Nucleus accumbens (tissue), 56 donors: ENCODE results near the gene ASXL2.
A peak's percentile ranks its signal among the peaks of the same experiment; 100 is the strongest.
"Not testable (repeated sequence)": the region's sequence is repeated elsewhere in the genome, so short reads cannot be mapped to it uniquely, and the experiment has no call there.

Source experiments
- DNase-seq, 56 donors: peaks; one replicate each; lab custom pipeline; 2025; lab: John Stamatoyannopoulos, UW

The ASXL2 gene

GRCh38 chr2:25742501-25742900, 135.8 kb downstream of the ASXL2 start:
- DNase-seq: no peak

GRCh38 chr2:25740810-25741381, 137.4 kb downstream of the ASXL2 start:
- no peak for DNase-seq

DNA sequence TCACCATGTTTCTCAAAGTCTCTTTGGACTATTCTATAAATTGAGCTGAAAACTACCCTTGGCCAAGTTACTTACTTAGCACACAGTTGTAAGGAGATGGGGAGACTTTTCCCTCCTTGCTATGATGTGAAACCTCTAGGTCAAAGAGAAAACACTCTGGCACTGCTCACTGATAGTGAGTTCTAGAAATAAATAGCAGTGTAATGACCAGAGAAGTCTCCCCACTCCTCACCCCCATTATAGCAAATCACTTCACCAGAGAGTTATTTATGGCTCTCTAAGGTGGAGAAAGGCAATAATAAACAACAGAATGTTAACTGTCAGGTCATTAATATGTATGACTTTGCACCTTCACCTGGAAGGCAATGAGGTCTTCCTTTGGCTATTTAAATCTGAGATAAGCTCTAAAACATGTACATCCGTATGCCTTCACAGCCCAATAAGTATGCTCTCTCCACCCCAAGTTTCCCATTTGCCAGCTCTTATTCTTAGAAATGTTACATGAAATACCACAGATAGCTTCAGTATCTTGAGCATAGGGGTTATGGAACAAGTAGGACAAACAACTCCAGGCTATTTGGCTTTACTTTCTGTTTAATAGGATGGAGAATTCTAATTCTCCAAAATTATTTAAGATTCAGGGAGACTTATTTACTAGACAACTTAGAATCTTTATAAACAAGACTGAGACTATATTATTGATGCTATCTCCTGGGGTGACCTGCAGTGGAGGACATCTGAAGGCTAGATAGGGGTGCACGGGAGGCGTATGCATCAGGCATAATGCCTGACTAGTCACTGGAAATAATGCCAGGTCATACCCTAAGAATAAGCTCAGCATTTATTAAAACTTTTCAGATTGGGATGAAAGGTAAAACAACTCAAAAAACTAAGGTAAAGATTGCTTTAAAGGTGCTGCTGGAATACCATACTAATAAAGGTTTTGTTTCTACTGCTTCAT, 139.6 kb downstream of the ASXL2 start:
- no peak for DNase-seq

GRCh38 chr2:25736899-25737515, 141.3 kb downstream of the ASXL2 start:
- DNase-seq: no peak

DNA sequence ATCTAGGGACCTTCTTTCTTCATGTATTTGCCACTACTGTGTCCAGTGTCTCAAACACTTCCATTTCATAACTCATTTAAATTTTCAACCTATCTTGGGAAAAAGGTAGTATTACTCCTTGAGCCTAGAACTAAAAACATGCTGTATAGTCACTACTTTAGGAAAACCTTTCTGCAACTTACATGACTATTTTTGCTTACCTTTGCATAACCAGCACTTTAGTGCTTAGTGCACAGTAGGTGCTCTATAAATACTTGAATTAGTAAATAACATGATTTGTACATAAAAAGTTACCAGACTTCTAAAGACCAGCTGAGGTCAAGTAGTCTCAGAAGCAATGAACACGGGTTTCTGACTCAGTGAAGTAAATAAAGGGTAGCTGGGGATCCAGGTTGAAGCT, 142.5 kb downstream of the ASXL2 start:
- DNase-seq: no peak

DNA sequence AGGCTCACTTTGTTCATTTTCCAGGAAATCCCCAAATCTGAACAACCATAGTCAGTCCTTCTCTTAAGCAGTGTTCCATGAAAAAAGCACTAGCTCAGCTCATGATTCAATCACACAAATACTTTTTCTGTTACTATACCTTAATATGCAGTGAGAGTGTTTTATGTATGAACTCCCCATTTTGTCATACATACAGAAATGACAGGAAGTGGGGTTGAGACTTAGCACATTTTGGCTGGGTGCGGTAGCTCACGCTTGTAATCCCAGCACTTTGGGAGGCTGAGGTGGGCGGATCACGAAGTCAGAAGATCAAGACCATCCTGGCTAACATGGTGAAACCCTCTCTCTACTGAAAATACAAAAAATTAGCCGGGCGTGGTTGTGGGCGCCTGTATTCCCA, 149.7 kb downstream of the ASXL2 start:
- DNase-seq: no peak

GRCh38 chr2:25726522-25726921, 151.8 kb downstream of the ASXL2 start:
- DNase-seq: no peak

DNA sequence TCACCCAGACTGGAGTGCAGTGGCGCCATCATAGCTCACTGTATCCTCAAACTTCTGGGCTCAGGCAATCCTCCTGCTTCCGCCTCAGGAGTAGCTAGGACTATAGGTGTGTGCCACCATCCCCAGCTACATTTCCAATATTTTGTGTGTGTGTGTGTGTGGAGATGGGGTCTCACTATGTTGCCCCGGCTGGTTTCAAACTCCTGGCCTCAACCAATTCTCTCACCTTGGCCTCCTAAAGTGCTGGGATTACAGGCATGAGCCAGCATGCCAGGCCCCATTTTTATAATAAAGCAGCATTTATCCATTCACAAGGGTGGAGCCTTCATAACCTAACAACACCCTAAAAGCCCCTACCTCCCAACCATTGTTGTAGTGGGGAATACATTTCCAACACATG, 152.4 kb downstream of the ASXL2 start:
- no peak for DNase-seq

- DNase-seq: no peak
These were observed 153.5 kb downstream of the ASXL2 start for GRCh38 chr2:25724756-25725155.

- no peak for DNase-seq
These were observed 156.1 kb downstream of the ASXL2 start for GRCh38 chr2:25722224-25722623.

DNA sequence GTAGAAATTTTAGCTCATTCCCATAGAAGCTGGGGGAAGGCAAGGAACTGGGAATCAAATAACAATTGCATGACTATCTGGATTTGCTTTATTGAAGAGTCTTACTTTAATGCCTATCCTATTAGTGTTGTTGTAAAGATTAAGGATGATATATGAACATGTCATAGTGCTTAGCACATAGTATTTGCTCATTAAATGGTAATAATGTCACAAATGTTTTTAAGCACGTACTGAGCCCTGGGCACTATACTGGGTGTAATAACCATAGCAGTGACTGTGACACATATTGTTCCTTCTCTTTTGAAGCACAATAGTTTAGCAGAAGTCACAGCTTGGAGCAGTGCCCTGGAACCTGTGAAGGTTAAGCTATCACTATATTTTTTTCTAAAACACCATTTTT, 157.7 kb downstream of the ASXL2 start:
- DNase-seq: no peak

- DNase-seq: no peak
These were observed 163.5 kb downstream of the ASXL2 start for GRCh38 chr2:25714740-25715139.

GRCh38 chr2:25712455-25712854, 165.8 kb downstream of the ASXL2 start:
- no peak for DNase-seq

GRCh38 chr2:25711675-25712354, 166.5 kb downstream of the ASXL2 start:
- DNase-seq: no peak

DNA sequence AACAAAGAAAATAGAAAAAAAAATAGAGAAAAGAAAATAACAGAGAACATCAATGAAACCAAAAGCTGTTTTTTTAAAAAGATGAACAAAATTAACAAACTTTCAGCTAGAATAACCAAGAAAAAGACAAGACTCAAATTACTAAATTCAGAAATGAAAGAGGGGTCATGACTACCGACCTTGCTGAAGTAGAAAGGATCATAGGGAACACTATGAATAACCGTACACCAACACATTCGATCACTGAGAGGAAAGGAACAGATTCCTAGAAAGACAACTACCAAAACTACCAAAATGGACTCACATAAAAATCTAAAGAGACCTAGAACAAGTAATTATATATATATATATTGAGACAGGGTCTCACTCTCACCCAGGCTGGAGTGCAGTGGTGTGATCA, 167.5 kb downstream of the ASXL2 start:
- no peak for DNase-seq

DNA sequence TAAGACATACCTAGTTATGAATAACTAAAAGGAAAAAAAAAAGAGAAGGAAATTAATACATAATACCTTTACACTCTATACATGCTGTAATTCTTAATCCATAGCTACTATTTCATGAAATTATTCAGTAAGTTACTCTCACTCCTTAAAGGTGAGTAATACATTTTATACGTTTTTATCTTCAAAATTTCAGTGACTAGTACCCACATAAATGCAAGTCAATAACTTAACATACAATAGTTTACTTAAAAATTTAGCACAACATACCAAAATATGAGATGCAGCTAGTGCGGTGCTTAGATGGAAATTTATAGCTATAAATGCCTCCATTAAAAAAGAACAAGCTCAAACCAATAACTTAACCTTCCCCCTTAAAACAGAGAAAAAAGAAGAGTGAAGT, 168.9 kb downstream of the ASXL2 start:
- no peak for DNase-seq

DNA sequence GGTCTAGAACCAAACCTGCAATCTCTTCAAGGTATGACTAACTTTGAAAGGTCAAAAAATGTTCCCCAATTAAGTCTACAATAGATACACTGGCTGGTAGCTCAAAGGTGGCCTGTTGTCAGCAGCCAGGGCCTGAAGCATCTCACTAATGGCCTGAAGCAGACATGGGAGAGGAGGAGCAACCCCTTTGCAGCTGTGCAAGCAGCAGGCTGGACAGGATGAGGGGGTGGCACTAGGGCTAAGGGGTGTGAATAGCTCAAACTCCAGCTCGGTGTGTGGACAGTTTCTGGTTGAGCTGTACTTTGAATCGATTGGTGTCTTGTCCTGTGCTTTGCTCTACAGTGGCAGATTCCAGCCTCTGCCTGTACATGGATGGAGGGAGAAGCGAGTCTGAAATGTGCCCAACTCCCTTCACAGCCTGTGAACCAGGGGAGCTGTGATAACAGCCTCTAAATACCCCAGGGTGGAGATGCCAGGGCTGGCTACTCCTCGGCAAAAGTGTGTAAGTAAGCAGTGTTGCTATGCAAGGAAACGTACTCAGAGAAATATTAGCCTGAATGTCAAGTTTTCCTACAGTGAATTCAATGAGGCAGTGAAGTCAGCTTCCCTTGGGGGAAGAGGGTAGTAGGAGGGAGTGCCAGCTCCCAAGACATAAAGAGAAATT, 170.2 kb downstream of the ASXL2 start:
- DNase-seq: no peak

DNA sequence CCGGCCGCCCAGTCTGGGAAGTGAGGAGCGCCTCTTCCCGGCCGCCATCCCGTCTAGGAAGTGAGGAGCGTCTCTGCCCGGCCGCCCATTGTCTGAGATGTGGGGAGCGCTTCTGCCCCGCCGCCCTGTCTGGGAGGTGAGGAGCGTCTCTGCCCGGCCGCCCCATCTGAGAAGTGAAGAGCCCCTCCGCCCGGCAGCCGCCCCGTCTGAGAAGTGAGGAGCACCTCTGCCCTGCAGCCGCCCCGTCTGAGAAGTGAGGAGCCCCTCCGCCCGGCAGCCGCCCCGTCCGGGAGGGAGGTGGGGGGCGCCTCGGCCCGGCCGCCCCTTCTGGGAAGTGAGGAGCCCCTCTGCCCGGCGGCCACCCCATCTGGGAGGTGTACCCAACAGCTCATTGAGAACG, 172.7 kb downstream of the ASXL2 start:
- DNase-seq: not testable (repeated sequence)

- no peak for DNase-seq
These were observed 176.5 kb downstream of the ASXL2 start for GRCh38 chr2:25701801-25702200.

DNA sequence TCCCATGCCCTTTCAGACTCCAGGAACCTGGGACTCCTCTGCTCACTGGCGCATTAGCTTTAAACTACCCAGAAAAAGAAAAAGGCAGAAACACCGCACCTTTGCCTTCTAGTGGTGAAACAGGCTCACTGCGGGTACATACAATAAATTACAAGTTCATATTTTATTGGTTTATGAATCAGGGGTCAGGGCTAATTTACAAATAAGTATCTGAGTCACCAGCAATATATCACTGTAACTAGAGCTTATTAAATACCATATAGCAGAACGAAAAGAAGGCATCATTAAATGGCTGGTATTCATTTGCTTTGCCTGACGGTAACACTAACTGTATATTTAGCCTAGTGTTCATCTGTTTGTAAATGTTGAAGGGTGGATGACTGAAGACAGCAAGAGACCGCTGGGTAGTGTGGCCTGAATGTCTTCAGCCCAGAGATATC, 178.0 kb downstream of the ASXL2 start:
- DNase-seq: peak in 11 of 56 donors; percentile 2 to 44 (median 9)
